ENCODE results near the gene HSD17B1. TPM values are rescaled to one million over a fixed set of nuclear protein-coding genes. Genes with fewer than 3 reads are reported as not detected.

HSD17B1 gene
- total and polyA plus RNA-seq, 2 of the 13 experiments (the other 11 are each of a cell fraction or from before 2014, with no cell fraction given): 0.54 to 0.93 TPM

DNA sequence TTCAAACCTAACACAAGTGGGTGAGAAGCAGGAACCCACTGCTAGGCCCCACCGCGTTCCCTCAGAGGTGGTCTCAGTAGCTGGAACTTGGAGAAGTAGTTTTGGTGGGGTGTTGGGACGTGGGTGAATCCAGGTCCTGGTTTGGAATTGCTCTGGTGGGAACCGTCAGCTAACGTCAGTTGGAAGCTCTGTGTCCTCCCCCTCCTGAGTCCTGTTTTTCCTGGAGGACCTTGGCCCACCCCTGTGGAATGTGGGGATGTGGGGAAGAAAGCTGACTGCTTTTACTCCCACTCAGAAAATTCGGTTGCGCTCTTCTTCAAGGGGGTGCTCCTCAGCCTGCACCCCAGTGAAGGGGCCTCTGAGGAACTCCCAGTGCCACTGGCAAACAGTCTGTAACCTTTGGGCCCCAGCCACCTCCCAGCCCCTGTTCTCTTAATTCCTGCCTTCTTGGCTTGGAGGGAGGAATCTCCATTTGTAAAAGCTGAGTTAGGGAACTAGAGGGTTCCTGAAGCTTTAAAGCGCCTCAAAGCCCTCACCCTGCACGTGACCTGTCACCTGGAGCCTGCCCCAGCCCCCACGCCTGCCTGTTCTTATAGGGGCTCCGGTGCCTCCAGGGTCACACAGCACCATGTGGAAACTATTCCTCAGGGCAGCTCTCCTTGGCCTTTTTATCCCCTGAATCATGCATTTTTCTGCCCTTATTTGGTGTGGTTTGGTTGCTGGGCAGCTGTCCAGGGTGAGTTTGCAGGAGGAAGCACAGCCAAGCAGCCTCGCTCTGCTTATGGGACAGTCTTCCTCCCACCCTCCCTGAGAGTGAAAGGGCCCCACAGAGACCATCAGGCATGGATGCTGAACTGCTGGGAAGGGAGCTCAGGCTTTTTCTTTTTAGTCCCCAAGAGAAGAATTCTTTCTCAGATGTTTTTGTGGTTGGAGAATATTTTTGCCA, 32.9 kb upstream of the HSD17B1 start (continued):
- TF ChIP-seq, protein P1, sequence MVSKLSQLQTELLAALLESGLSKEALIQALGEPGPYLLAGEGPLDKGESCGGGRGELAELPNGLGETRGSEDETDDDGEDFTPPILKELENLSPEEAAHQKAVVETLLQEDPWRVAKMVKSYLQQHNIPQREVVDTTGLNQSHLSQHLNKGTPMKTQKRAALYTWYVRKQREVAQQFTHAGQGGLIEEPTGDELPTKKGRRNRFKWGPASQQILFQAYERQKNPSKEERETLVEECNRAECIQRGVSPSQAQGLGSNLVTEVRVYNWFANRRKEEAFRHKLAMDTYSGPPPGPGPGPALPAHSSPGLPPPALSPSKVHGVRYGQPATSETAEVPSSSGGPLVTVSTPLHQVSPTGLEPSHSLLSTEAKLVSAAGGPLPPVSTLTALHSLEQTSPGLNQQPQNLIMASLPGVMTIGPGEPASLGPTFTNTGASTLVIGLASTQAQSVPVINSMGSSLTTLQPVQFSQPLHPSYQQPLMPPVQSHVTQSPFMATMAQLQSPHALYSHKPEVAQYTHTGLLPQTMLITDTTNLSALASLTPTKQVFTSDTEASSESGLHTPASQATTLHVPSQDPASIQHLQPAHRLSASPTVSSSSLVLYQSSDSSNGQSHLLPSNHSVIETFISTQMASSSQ (IDR thresholded peaks at IDR 0.05; ENCODE audit: low read depth): no peak
- TF ChIP-seq, protein P1 (CRISPR knock-in tag; IDR thresholded peaks at IDR 0.05; ENCODE audit: borderline replicate concordance): no peak
- TF ChIP-seq ZNF292 (CRISPR knock-in tag; IDR thresholded peaks at IDR 0.05; ENCODE audit: borderline replicate concordance, low read depth) (no peak), FOXK2 (IDR thresholded peaks at IDR 0.05) (no peak), NR1H2 (CRISPR knock-in tag; IDR thresholded peaks at IDR 0.05; ENCODE audit: borderline replicate concordance, low read depth) (no peak), TSC22D2 (CRISPR knock-in tag; IDR thresholded peaks at IDR 0.05; ENCODE audit: borderline replicate concordance) (no peak), TARDBP (CRISPR knock-in tag; IDR thresholded peaks at IDR 0.05) (no peak), ZNF160 (CRISPR knock-in tag; IDR thresholded peaks at IDR 0.05) (no peak), NCOA2 (CRISPR knock-in tag; IDR thresholded peaks at IDR 0.05) (no peak), ZNF335 (CRISPR knock-in tag; IDR thresholded peaks at IDR 0.05) (no peak)
- TF ChIP-seq, protein P2, sequence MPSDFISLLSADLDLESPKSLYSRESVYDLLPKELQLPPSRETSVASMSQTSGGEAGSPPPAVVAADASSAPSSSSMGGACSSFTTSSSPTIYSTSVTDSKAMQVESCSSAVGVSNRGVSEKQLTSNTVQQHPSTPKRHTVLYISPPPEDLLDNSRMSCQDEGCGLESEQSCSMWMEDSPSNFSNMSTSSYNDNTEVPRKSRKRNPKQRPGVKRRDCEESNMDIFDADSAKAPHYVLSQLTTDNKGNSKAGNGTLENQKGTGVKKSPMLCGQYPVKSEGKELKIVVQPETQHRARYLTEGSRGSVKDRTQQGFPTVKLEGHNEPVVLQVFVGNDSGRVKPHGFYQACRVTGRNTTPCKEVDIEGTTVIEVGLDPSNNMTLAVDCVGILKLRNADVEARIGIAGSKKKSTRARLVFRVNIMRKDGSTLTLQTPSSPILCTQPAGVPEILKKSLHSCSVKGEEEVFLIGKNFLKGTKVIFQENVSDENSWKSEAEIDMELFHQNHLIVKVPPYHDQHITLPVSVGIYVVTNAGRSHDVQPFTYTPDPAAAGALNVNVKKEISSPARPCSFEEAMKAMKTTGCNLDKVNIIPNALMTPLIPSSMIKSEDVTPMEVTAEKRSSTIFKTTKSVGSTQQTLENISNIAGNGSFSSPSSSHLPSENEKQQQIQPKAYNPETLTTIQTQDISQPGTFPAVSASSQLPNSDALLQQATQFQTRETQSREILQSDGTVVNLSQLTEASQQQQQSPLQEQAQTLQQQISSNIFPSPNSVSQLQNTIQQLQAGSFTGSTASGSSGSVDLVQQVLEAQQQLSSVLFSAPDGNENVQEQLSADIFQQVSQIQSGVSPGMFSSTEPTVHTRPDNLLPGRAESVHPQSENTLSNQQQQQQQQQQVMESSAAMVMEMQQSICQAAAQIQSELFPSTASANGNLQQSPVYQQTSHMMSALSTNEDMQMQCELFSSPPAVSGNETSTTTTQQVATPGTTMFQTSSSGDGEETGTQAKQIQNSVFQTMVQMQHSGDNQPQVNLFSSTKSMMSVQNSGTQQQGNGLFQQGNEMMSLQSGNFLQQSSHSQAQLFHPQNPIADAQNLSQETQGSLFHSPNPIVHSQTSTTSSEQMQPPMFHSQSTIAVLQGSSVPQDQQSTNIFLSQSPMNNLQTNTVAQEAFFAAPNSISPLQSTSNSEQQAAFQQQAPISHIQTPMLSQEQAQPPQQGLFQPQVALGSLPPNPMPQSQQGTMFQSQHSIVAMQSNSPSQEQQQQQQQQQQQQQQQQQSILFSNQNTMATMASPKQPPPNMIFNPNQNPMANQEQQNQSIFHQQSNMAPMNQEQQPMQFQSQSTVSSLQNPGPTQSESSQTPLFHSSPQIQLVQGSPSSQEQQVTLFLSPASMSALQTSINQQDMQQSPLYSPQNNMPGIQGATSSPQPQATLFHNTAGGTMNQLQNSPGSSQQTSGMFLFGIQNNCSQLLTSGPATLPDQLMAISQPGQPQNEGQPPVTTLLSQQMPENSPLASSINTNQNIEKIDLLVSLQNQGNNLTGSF (CRISPR knock-in tag; IDR thresholded peaks at IDR 0.05): no peak
- TF ChIP-seq, protein P3, sequence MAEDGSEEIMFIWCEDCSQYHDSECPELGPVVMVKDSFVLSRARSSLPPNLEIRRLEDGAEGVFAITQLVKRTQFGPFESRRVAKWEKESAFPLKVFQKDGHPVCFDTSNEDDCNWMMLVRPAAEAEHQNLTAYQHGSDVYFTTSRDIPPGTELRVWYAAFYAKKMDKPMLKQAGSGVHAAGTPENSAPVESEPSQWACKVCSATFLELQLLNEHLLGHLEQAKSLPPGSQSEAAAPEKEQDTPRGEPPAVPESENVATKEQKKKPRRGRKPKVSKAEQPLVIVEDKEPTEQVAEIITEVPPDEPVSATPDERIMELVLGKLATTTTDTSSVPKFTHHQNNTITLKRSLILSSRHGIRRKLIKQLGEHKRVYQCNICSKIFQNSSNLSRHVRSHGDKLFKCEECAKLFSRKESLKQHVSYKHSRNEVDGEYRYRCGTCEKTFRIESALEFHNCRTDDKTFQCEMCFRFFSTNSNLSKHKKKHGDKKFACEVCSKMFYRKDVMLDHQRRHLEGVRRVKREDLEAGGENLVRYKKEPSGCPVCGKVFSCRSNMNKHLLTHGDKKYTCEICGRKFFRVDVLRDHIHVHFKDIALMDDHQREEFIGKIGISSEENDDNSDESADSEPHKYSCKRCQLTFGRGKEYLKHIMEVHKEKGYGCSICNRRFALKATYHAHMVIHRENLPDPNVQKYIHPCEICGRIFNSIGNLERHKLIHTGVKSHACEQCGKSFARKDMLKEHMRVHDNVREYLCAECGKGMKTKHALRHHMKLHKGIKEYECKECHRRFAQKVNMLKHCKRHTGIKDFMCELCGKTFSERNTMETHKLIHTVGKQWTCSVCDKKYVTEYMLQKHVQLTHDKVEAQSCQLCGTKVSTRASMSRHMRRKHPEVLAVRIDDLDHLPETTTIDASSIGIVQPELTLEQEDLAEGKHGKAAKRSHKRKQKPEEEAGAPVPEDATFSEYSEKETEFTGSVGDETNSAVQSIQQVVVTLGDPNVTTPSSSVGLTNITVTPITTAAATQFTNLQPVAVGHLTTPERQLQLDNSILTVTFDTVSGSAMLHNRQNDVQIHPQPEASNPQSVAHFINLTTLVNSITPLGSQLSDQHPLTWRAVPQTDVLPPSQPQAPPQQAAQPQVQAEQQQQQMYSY (CRISPR knock-in tag; IDR thresholded peaks at IDR 0.05): no peak
- TF ChIP-seq, protein P4, sequence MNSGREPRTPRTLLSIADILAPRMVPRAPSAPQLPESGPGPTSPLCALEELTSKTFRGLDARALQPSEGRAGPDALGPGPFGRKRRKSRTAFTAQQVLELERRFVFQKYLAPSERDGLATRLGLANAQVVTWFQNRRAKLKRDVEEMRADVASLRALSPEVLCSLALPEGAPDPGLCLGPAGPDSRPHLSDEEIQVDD (CRISPR knock-in tag; IDR thresholded peaks at IDR 0.05; ENCODE audit: borderline replicate concordance): no peak
